Activated CD8-positive, alpha-beta memory T cell treated with anti-CD3 and anti-CD28 coated beads, Interleukin-2, amount 50 U/mL, for 1 hour (primary cell): ENCODE results near the gene RPH3AL.

ENCODE experiments used
- DNase-seq: peaks from one replicate; pipeline ENCODE4 v3.0.0-alpha.2; 2020; ENCODE audit errors: extremely low read depth

RPH3AL gene

DNA sequence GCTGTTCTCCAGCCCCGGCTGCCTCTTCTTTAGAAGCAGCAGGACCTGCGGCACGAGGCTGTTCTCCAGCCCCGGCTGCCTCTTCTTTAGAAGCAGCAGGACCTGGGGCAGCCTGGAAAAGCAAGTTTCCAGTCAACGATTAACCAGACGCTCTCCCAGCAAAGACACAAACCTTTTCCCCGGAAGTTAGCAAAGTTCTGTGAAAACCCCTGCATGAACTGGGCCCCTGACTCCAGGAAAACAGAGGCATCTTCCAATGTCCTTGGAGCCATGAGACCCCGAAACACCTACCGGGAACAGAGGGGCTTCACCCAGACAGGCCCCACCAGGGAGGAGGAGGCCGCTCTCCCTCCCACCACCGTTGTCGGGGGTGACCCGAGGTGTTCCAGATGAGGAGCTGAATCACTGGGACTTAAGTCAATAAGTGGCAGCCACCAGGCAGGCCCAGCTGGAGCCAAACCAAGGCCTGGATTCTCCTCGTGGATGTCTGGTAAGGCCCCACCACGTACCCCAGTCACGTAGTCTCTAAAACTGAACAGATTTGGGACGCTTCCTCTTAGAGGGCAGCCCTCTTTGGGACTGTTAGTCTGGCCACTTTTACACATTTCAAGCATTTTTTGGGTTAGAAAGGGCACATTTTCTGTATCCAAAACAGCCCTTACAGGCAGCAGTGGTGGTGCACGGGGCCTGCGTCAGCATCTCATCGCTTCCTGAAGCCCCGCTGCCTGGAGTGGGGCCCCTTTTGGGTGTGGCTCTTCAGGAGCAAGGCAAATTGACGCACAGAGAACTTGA lies at the start of gene RPH3AL:
Gene RPH3AL, minus strand, starts transcription at position 387 of the 792 bp plus-strand sequence. CDS start 25,264 bp downstream, outside the sequence.
- DNase-seq, result no peak

DNA sequence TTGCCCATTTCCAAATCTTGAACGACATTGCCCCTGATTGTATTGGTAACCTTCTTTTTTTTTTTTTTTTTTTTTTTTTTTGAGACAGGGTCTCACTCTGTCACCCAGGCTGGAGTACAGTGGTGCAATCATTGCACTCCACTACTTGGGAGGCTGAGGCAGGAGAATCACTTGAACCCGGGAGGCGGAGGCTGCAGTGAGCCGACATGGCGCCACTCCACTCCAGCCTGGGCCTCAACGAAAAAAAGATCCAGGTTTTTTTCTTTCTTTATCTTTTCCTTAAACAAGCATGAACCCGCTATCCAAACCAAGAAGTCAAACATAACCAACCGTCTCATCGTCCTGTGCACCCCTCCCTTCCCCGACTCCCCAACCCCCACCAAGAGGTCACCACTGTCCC lies 47.6 kb upstream of the RPH3AL start:
- no peak for DNase-seq

- no peak for DNase-seq
Observed at GRCh38 chr17:396788-397187, 44.2 kb upstream of the RPH3AL start.

DNA sequence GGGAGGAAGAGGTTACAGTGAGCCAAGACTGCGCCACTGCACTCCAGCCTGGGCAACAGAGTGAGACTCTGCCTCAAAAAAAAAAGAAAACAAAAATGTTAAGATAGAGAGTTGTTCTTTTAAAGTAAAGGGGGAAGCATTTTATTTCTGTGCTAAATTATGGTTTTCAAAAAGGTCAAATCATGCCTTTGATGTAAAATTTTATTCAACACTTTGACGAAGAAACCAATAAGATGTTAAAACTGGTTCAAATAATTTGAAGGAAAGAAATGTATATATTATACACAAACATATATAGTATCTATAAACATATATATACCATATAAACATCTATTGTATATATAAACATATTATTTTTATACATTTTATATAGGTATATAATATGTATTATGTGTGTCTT lies 43.4 kb upstream of the RPH3AL start:
- no peak for DNase-seq

DNA sequence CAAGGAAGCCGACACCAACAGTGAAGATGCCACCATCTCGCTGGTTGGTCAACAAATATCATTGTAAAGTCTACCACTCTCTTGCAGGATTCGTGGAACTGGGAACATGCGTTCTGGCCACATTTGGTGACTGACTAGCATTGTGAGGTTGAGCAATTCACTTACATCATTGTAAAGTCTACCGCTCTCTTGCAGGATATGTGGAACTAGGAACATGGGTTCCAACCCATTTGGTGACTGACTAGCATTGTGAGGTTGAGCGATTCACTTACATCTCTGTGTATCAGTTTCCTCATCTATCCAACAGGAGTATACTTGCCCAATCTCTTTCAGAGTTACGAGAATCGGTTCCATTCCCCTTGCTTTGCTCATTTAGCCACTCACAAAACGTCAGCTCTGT lies 42.6 kb upstream of the RPH3AL start:
- no peak for DNase-seq

DNA sequence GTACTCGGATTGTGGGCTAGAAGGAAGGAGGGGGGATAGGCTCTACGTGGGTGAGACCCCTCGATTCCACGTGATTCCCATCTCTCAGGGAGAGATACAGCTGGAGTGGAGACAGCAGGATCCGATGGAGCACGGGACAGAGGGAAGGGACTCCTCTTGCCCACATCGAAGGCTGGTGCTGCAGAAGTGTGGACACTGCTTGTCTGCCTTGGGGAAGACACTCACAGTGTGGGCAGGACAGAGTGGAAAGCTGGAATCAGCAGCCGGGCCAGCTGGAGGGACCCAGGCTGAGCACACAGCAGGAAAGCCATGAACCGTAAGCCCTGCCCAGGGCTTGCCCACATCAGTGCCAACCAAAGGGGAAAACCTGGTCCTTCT lies 42.1 kb upstream of the RPH3AL start:
- no peak for DNase-seq

DNA sequence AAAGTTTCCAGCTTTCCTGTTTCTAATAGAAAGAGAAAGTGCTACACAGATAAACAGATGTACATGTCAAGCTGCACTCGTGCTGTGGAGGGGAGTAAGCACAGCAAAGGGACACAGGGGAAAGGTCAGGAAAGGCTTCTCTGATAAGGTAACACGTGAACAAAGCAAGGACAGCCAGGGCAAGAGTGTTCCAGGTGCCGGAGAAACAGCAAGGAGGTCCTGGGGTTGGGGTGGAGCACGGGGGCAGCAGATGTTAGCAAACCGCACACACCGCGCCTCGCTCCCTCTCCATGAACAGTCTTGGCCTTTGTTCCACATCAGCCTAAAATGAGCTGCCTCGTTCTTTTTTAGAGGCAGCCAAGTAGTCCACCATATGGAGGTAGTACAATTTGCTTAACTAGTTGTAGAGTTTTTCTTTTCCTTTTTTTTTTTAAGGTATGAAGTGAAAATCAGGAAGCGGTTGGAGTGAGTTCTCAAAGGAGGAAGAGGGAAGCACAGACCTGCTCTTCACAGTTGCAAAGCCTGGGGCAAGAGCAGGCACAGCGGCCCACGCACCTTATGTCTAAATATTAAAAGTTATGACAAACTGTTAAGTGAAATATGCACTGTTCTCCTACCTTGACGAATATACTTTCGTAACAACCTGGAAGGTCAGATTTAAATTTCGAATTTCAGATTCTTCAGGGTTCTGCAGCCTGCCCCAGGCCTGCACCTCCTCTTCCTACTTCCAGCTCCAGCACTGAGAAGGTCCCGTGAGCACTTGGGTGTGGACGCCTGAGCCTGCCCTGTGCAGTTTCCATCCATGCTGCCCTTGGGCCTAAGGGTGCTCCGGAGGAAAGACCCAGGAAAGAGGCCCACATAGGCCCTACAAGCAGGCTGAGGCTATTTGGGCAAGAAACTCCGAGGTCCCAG lies 41.5 kb upstream of the RPH3AL start:
- no peak for DNase-seq

- no peak for DNase-seq
Observed at GRCh38 chr17:391850-392249, 39.2 kb upstream of the RPH3AL start.

DNA sequence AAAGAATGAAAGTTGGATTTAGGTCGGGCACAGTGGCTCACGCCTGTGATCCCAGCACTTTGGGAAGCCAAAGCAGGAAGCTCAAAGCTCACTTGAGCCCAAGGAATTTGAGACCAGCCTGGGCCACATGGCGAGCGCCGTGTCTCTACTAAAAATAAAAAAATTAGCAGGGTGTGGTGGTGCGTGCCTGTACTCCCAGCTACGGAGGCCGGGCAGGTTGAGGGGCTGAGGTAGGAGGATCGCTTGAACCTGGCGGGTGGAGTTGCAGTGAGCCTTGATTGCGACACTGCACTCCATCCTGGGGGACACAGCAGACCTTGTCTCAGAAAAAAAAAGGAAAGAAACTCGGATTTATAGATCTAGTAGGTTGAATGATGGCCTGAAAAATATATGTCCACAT lies 37.4 kb upstream of the RPH3AL start:
- DNase-seq, result no peak

DNA sequence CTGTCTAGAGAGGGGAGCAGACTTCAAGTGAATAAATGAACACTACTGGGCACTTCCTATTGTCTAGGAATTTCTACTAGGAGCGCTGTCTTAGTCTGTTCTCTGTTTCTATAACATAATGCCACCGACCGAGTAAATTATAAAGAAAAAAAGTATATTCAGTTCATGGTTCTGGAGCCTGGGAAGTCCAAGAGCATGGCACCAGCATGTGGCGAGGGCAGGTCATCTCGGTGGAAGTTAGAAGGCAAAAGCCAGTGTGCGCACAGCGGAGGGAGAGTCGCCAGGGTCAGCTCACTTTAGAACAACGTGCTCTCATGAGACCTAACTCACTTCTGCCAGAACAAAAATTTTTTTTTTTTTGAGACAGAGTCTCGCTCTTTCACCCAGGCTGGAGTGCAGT lies 35.5 kb upstream of the RPH3AL start:
- DNase-seq, result no peak

DNA sequence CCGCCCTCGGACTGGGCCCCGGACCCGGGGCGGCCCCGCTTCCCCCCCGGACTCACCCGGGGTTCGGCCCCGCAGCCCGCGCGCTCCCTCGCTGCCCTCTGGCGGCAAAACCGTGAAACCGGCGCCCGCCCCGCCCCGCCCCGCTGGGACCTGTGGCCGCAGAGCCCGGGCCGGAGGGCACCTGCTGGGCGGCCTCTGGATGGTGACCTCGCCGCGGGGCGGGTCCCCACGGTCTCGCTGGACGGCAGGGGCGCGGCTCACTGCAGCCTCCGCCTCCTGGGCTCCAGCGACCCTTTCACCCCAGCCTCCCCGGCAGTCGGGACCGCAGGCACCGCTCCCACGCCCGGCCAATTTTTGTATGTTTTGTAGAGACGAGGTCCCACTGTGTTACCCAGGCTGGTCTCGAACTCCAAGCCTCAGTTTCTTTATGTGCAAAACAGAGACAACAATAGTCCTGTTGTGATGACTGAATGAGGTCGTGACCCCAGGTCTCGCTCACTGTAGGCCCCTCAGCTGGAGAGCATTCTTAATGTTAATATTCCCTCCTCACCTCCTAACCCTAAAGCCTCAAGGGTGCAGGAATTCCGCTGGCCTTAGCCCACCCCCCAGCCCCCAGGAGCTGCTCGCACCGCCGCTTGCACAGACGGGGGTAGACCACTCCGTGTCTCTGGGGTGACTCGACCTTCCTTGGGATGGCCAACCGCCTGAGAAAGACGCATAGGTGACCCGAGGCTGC lies 33.7 kb upstream of the RPH3AL start:
- no peak for DNase-seq

DNA sequence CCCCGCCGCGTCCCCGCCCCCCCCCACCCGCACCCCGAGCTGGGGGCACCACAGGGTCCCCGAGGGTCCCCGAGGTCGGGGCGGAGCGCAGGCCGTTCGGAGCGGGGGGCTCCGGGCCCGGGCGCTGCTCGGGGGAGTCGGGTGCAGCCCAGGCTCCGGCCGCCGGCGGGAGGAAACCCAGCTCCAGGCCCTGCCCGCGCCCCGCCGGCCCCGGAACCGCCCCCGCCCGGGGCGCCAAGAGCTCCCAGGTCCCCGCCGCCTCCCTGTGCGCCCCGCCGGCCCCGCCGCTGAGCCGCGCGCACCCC lies 33.2 kb upstream of the RPH3AL start:
- no peak for DNase-seq

DNA sequence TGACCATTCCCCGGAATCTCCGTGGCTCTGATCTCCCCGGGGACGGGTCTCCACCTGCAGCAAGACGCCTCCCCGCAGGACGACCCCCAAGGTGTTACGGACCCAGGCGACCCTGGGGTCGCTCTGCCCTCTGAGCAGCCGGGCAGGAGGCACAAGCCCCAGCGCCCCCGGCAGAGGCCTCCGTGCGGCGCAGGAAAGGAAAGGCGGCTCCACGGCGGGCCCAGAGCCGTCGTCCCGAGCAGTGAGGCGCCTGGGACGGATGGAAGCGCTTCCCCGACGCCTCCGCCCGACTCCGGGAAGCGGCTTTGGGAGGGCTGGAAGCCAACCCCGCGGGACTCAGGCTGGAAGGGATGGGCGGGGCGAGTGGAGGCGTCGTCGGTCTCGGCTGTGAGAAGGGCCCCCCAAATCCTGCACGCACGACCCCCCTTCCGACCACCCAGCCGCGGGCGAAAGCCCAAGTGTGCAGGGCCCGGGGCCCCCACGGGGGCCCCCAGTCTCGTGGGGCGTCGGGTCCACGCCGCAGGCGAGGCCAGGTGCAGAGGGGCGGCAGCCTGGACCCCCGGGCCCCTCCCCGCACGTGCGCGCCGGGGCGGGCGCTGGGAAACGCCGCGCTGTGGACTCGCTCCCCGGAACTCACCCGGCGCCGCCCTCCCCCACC lies 32.7 kb upstream of the RPH3AL start:
- no peak for DNase-seq

- no peak for DNase-seq
Observed at GRCh38 chr17:384622-385177, 32.1 kb upstream of the RPH3AL start.

DNA sequence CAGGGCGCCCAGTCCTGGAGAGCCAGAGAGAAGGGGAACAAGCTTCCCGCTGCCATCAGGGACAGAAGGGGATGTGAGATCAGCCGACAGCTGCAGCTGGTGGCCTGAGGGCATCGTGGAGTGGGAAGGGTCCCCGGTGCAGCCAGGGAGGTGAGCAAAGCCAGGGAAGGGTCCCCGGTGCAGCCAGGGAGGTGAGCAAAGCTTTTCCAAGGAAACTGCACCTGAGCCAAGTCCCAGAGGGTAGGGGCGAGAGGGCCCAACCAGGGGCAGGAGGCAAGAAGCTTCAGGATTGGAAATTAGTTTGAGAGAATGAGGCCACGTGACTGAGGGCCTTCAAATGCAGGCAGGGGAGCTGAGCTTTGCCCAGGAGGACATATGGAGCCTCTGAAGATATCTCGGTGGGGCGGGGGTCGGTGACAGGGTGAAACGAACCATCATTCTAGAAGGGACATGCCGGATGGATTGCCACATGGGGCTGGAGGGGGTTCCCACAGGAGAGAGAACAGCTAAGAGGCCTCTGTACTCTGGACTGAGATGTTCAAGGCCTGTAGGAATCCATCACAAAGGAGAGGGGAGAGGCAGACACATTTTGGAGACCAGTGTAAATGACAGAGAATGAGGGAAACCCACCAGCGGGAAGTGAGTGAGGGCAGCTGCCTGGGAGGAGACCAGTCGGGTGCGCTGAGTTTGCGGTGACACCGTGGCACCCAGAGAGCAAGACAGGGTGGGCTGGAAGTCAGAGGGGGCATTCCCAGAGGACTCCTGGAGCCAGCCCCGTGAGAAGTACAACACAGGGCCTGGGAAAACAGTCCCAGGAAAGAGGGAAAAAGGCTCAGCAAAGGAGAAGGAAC lies 31.4 kb upstream of the RPH3AL start:
- no peak for DNase-seq

- no peak for DNase-seq
Observed at GRCh38 chr17:382644-383533, 30.3 kb upstream of the RPH3AL start.

GRCh38 chr17:381941-382643 lies 29.5 kb upstream of the RPH3AL start:
- no peak for DNase-seq

GRCh38 chr17:381516-381915 lies 28.9 kb upstream of the RPH3AL start:
- no peak for DNase-seq
